Colon (tissue), 2 donors: ENCODE results near the gene PRKAR1B.

ENCODE experiments used
- FAIRE-seq: peaks from 2 replicates; lab custom pipeline; 2012; peaks lifted over from hg19 to GRCh38; lab: Jason Lieb, UNC
- donor health status: control.
- donor health status: control.

PRKAR1B gene

GRCh38 chr7:572416-573268 lies 154.4 kb downstream of the PRKAR1B start:
- no peak for FAIRE-seq

- FAIRE-seq, result no peak
Measured at GRCh38 chr7:571718-572415, 155.2 kb downstream of the PRKAR1B start.

- FAIRE-seq, result no peak
Measured at GRCh38 chr7:571096-571717, 155.9 kb downstream of the PRKAR1B start.

- no peak for FAIRE-seq
Measured at GRCh38 chr7:570801-571070, 156.3 kb downstream of the PRKAR1B start.

GRCh38 chr7:569996-570800 lies 156.9 kb downstream of the PRKAR1B start:
- FAIRE-seq, result no peak

GRCh38 chr7:569071-569855 lies 157.8 kb downstream of the PRKAR1B start:
- no peak for FAIRE-seq

GRCh38 chr7:568031-568951 lies 158.8 kb downstream of the PRKAR1B start:
- no peak for FAIRE-seq

GRCh38 chr7:567305-567883 lies 159.7 kb downstream of the PRKAR1B start:
- no peak for FAIRE-seq

GRCh38 chr7:566100-566499 lies 161.0 kb downstream of the PRKAR1B start:
- FAIRE-seq, result no peak

GRCh38 chr7:564176-564865 lies 162.8 kb downstream of the PRKAR1B start:
- FAIRE-seq, result no peak

GRCh38 chr7:563629-564170 lies 163.4 kb downstream of the PRKAR1B start:
- no peak for FAIRE-seq

GRCh38 chr7:562789-563628 lies 164.1 kb downstream of the PRKAR1B start:
- no peak for FAIRE-seq

GRCh38 chr7:562374-562675 lies 164.8 kb downstream of the PRKAR1B start:
- FAIRE-seq, result no peak

GRCh38 chr7:561631-562373 lies 165.3 kb downstream of the PRKAR1B start:
- FAIRE-seq, result no peak

- no peak for FAIRE-seq
Measured at GRCh38 chr7:560966-561630, 166.0 kb downstream of the PRKAR1B start.

- no peak for FAIRE-seq
Measured at GRCh38 chr7:559396-559705, 167.7 kb downstream of the PRKAR1B start.

- no peak for FAIRE-seq
Measured at GRCh38 chr7:557558-557881, 169.6 kb downstream of the PRKAR1B start.
